GM23338 (cell line): ENCODE data around the gene MGAT3. TPM values are rescaled to one million over a fixed set of nuclear protein-coding genes. Genes with fewer than 3 reads are reported as not detected.

ENCODE experiments used
- ATAC-seq: fragments of 200-7000 bp; cut with Tn5 transposase; 3 replicates; pipeline ENCODE4 v1.9.1; 2020
- DNase-seq: peaks from one replicate; pipeline ENCODE4 v3.0.0-alpha.2; 2015; ENCODE audit warnings: low spot score
- H2AFZ ChIP-seq: fragments of 200-600 bp; sonication (generic); 2 replicates; pipeline ENCODE4 v1.8.0; 2016; ENCODE audit warnings: antibody characterized with exemption, mild to moderate bottlenecking, moderate library complexity
- H3F3A ChIP-seq: fragments of 200-600 bp; sonication (generic); replicated peaks from 2 replicates; pipeline ENCODE4 v1.8.0; 2017; ENCODE audit warnings: antibody characterized with exemption, mixed run types, low read depth
- H3K27ac ChIP-seq: fragments of 200-600 bp; sonication (generic); 2 replicates; pipeline ENCODE4 v1.6.1; 2016; ENCODE audit warnings: low read depth
- H3K27me3 ChIP-seq: fragments of 200-600 bp; sonication (generic); 2 replicates; pipeline ENCODE4 v1.8.0; 2016; ENCODE audit warnings: mild to moderate bottlenecking, mixed run types, moderate library complexity; ENCODE audit not compliant: insufficient read depth
- H3K36me3 ChIP-seq: fragments of 200-600 bp; sonication (generic); 2 replicates; pipeline ENCODE4 v1.8.0; 2016; ENCODE audit warnings: mild to moderate bottlenecking; ENCODE audit not compliant: insufficient read depth
- H3K4me1 ChIP-seq: fragments of 200-600 bp; sonication (generic); 2 replicates; pipeline ENCODE4 v1.8.0; 2016; ENCODE audit warnings: mild to moderate bottlenecking, moderate library complexity; ENCODE audit not compliant: insufficient read depth
- H3K4me2 ChIP-seq: fragments of 200-600 bp; sonication (generic); 2 replicates; pipeline ENCODE4 v1.7.1; 2017; ENCODE audit warnings: mixed run types
- H3K4me3 ChIP-seq: fragments of 200-600 bp; sonication (generic); 2 replicates; pipeline ENCODE4 v1.6.1; 2016; ENCODE audit warnings: mixed run types
- H3K79me2 ChIP-seq: fragments of 200-600 bp; sonication (generic); replicated peaks from 2 replicates; pipeline ENCODE4 v1.8.0; 2017; ENCODE audit warnings: mild to moderate bottlenecking; ENCODE audit not compliant: insufficient read depth
- H3K9me2 ChIP-seq: fragments of 200-600 bp; sonication (generic); 2 replicates; pipeline ENCODE4 v1.8.0; 2017; ENCODE audit not compliant: insufficient read depth
- H4K20me1 ChIP-seq: fragments of 200-600 bp; sonication (generic); replicated peaks from 2 replicates; pipeline ENCODE4 v1.8.0; 2017; ENCODE audit warnings: mild to moderate bottlenecking; ENCODE audit not compliant: insufficient read depth
- H3K27ac Mint-ChIP-seq: 2 replicates; pipeline ENCODE4 v1.8.0; 2020; ENCODE audit warnings: inconsistent platforms, mild to moderate bottlenecking, moderate library complexity, mixed read lengths
- H3K27me3 Mint-ChIP-seq: 3 replicates; pipeline ENCODE4 v1.8.0; 2022; ENCODE audit warnings: low read depth, mild to moderate bottlenecking, moderate library complexity, mixed read lengths, inconsistent platforms; ENCODE audit not compliant: insufficient read depth, poor library complexity
- H3K36me3 Mint-ChIP-seq: 3 replicates; pipeline ENCODE4 v1.8.0; 2021; ENCODE audit warnings: low read depth, mild to moderate bottlenecking, inconsistent platforms, moderate library complexity, mixed read lengths
- H3K4me1 Mint-ChIP-seq: 3 replicates; pipeline ENCODE4 v1.8.0; 2020; ENCODE audit warnings: mild to moderate bottlenecking, inconsistent platforms, mixed read lengths
- H3K4me3 Mint-ChIP-seq: 3 replicates; pipeline ENCODE4 v1.8.0; 2021; ENCODE audit warnings: moderate library complexity, mild to moderate bottlenecking, inconsistent platforms, mixed read lengths
- H3K9me3 Mint-ChIP-seq: 3 replicates; pipeline ENCODE4 v1.8.0; 2020; ENCODE audit warnings: moderate library complexity, mild to moderate bottlenecking, inconsistent platforms, mixed read lengths
- EZH2 ChIP-seq: fragments of 200-600 bp; sonication (generic); IDR thresholded peaks from one replicate; pipeline ENCODE4 v1.8.0; 2017; ENCODE audit warnings: antibody characterized with exemption, mild to moderate bottlenecking, low read depth; ENCODE audit not compliant: unreplicated experiment
- JUNB ChIP-seq: IDR thresholded peaks from one replicate; pipeline ENCODE4 v1.6.1; 2016; ENCODE audit warnings: antibody characterized with exemption; ENCODE audit not compliant: unreplicated experiment
- NANOG ChIP-seq: IDR thresholded peaks from 2 replicates; pipeline ENCODE4 v1.6.1; 2016; ENCODE audit warnings: antibody characterized with exemption, borderline replicate concordance
- POLR2AphosphoS5 ChIP-seq: IDR thresholded peaks from 2 replicates; pipeline ENCODE4 v1.6.1; 2016; ENCODE audit warnings: antibody characterized with exemption, low read depth
- STAT1 ChIP-seq: IDR thresholded peaks from one replicate; pipeline ENCODE4 v1.6.1; 2016; ENCODE audit warnings: antibody characterized with exemption; ENCODE audit not compliant: unreplicated experiment
- ZNF114 ChIP-seq: fragments of 250-450 bp; sonication (Bioruptor Pico); IDR thresholded peaks from 2 replicates; pipeline ENCODE4 v1.5.0; 2020; ENCODE audit warnings: mild to moderate bottlenecking, moderate library complexity
- ZNF331 ChIP-seq: fragments of 250-450 bp; sonication (Bioruptor Pico); IDR thresholded peaks from 2 replicates; pipeline ENCODE4 v1.5.0; 2020; ENCODE audit warnings: low read depth, mild to moderate bottlenecking, moderate library complexity
- polyA plus RNA-seq: library from polyadenylated mRNA; unstranded; fragments of >200 nt; fragmentation: Nextera tagmentation; extraction: Ambion mirVana; gene quantifications from 2 replicates; pipeline ENCODE4 v1.2.1, GENCODE V29; 2016
- total RNA-seq: library from RNA; depleted of rRNA; stranded (reverse); fragments of >200 nt; shearing (Covaris generic); gene quantifications from 2 replicates; pipeline ENCODE4 v1.2.3, GENCODE V29; 2014
- TF ChIP-seq, protein P1 (sequence below): IDR thresholded peaks from one replicate; pipeline ENCODE4 v1.6.1; 2018; ENCODE audit warnings: antibody characterized with exemption; ENCODE audit not compliant: unreplicated experiment
- TF ChIP-seq, protein P2 (sequence below), 2 experiments: fragments of 200-600 bp in 1 of 2; sonication (generic) in 1 of 2; conservative IDR thresholded peaks; 2 replicates each; pipeline versions ENCODE4 v1.5.1 to v1.6.1; 2016 to 2017; ENCODE audit warnings: antibody characterized with exemption in 2 of 2, low read depth in 2 of 2, mild to moderate bottlenecking in 2 of 2, moderate library complexity in 1 of 2
- TF ChIP-seq, protein P3 (sequence below): fragments of 250-450 bp; sonication (Bioruptor Pico); IDR thresholded peaks from 2 replicates; pipeline ENCODE4 v1.5.0; 2020; ENCODE audit warnings: mild to moderate bottlenecking, moderate library complexity

MGAT3 gene
- total and polyA plus RNA-seq, 2 experiments from 2014 or later = 1.7 to 10.2 TPM

DNA sequence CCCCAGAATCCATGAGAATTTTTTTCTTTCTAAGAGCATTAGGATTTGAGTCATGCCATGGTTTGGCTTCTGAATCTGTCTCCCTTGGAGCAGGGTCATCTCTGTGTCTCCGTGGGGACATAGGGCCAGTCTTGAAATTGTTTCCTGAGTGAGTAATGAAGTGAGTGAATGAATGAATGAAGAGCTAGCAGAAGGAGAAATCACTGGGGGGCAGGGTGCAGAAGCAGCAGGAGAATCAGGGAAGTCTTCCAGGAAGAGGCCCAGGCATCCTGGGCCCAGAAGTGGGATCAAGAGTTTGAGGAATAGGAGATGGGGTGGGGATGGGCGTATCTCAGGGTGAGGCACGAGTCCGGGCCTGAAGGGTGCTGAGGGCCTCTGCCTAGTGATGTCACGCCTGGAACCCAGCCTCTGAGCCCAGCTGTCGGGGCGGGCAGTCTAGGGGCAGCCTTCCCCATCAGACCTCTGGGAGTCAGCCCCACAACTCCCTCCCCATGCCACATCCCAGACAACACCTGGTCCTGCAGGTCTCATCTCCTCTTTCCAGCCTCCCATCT is 12.5 kb upstream of the MGAT3 start:
- Mint-ChIP-seq H3K9me3 (no peaks in the 10 kb centered on the region), H3K4me3 (no peak overlapping the region), H3K36me3 (no peaks in the 10 kb centered on the region), H3K4me1 (peaks cover 9% of the 10 kb centered on the region), H3K27ac (no peak overlapping the region), H3K27me3 (peaks cover 16% of the 10 kb centered on the region)
- 0 out of 2 replicates have a peak, but pooled peaks cover 4% of the 10 kb centered on the region for H3F3A ChIP-seq
- H3K79me2 ChIP-seq = no peaks in the 10 kb centered on the region
- H3K4me3 ChIP-seq = no peak overlapping the region
- no peaks in the 10 kb centered on the region; the same call in 1 of the 2 replicates for H3K4me1 ChIP-seq
- ATAC-seq = no peak
- no peaks in the 10 kb centered on the region for H3K36me3 ChIP-seq
- H3K4me2 ChIP-seq = no peak overlapping the region
- no peaks in the 10 kb centered on the region for H4K20me1 ChIP-seq
- TF ChIP-seq NANOG = no peak
- TF ChIP-seq ZNF114 (CRISPR knock-in tag) = no peak
- TF ChIP-seq POLR2AphosphoS5 = no peak
- no peak for TF ChIP-seq ZNF331
- H3K27ac ChIP-seq = no peak overlapping the region
- H3K9me2 ChIP-seq = no peaks in the 10 kb centered on the region
- H3K27me3 ChIP-seq = no peaks in the 10 kb centered on the region
- H2AFZ ChIP-seq = no peak overlapping the region
- DNase-seq = no peak

DNA sequence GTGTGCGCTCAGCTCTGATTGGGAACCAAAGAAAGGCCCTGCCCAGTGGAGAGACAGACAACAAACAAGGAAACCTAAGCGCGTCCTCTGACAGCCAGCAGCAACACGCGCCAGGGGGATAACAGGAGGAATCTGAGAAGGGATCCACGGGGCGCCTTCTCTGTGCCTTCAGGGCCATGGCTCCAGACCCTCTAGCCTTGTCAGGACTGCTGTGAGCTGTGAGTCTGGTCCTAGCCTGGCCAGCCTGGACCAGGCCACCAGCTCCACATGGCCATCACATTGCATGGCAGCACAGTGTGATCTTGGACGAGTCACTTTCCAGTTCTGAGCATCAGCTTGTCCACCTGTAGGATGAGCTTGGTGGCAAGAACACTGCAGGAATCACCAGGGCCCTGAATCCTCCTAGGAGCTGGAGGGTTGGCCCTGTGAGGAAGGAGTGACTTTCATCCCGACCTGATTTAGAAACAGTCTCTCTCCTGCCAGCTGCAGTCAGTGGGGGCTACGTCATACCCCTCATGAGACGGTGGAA is 11.8 kb upstream of the MGAT3 start:
- H2AFZ ChIP-seq = no peak overlapping the region
- no peaks in the 10 kb centered on the region for H3K36me3 ChIP-seq
- no peaks in the 10 kb centered on the region for H3K9me3 Mint-ChIP-seq
- H3F3A ChIP-seq = 0 out of 2 replicates have a peak, but pooled peaks cover 4% of the 10 kb centered on the region
- H3K4me3 Mint-ChIP-seq = no peak overlapping the region
- no peak overlapping the region for H3K27ac Mint-ChIP-seq
- H3K27me3 Mint-ChIP-seq = peaks cover 19% of the 10 kb centered on the region
- H3K4me1 Mint-ChIP-seq = peaks cover 10% of the 10 kb centered on the region
- H3K4me1 ChIP-seq = no peaks in the 10 kb centered on the region; the same call in 1 of the 2 replicates
- H3K4me3 ChIP-seq = no peak overlapping the region
- ATAC-seq (no peak), DNase-seq (no peak)
- H3K27ac ChIP-seq = no peak overlapping the region
- H3K4me2 ChIP-seq = no peak overlapping the region
- no peaks in the 10 kb centered on the region for H3K9me2 ChIP-seq
- no peaks in the 10 kb centered on the region for H4K20me1 ChIP-seq
- H3K36me3 Mint-ChIP-seq = no peaks in the 10 kb centered on the region
- no peaks in the 10 kb centered on the region for H3K27me3 ChIP-seq
- H3K79me2 ChIP-seq = no peaks in the 10 kb centered on the region
- TF ChIP-seq JUNB (no peak), ZNF114 (CRISPR knock-in tag) (no peak), STAT1 (no peak), NANOG (no peak), EZH2 (no peak)
- TF ChIP-seq, protein P1, sequence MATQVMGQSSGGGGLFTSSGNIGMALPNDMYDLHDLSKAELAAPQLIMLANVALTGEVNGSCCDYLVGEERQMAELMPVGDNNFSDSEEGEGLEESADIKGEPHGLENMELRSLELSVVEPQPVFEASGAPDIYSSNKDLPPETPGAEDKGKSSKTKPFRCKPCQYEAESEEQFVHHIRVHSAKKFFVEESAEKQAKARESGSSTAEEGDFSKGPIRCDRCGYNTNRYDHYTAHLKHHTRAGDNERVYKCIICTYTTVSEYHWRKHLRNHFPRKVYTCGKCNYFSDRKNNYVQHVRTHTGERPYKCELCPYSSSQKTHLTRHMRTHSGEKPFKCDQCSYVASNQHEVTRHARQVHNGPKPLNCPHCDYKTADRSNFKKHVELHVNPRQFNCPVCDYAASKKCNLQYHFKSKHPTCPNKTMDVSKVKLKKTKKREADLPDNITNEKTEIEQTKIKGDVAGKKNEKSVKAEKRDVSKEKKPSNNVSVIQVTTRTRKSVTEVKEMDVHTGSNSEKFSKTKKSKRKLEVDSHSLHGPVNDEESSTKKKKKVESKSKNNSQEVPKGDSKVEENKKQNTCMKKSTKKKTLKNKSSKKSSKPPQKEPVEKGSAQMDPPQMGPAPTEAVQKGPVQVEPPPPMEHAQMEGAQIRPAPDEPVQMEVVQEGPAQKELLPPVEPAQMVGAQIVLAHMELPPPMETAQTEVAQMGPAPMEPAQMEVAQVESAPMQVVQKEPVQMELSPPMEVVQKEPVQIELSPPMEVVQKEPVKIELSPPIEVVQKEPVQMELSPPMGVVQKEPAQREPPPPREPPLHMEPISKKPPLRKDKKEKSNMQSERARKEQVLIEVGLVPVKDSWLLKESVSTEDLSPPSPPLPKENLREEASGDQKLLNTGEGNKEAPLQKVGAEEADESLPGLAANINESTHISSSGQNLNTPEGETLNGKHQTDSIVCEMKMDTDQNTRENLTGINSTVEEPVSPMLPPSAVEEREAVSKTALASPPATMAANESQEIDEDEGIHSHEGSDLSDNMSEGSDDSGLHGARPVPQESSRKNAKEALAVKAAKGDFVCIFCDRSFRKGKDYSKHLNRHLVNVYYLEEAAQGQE = no peak
- TF ChIP-seq, protein P2, sequence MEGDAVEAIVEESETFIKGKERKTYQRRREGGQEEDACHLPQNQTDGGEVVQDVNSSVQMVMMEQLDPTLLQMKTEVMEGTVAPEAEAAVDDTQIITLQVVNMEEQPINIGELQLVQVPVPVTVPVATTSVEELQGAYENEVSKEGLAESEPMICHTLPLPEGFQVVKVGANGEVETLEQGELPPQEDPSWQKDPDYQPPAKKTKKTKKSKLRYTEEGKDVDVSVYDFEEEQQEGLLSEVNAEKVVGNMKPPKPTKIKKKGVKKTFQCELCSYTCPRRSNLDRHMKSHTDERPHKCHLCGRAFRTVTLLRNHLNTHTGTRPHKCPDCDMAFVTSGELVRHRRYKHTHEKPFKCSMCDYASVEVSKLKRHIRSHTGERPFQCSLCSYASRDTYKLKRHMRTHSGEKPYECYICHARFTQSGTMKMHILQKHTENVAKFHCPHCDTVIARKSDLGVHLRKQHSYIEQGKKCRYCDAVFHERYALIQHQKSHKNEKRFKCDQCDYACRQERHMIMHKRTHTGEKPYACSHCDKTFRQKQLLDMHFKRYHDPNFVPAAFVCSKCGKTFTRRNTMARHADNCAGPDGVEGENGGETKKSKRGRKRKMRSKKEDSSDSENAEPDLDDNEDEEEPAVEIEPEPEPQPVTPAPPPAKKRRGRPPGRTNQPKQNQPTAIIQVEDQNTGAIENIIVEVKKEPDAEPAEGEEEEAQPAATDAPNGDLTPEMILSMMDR (conservative IDR thresholded peaks at IDR 0.05; ENCODE audit: low read depth in 2 of 2) = no peak
- TF ChIP-seq, protein P3, sequence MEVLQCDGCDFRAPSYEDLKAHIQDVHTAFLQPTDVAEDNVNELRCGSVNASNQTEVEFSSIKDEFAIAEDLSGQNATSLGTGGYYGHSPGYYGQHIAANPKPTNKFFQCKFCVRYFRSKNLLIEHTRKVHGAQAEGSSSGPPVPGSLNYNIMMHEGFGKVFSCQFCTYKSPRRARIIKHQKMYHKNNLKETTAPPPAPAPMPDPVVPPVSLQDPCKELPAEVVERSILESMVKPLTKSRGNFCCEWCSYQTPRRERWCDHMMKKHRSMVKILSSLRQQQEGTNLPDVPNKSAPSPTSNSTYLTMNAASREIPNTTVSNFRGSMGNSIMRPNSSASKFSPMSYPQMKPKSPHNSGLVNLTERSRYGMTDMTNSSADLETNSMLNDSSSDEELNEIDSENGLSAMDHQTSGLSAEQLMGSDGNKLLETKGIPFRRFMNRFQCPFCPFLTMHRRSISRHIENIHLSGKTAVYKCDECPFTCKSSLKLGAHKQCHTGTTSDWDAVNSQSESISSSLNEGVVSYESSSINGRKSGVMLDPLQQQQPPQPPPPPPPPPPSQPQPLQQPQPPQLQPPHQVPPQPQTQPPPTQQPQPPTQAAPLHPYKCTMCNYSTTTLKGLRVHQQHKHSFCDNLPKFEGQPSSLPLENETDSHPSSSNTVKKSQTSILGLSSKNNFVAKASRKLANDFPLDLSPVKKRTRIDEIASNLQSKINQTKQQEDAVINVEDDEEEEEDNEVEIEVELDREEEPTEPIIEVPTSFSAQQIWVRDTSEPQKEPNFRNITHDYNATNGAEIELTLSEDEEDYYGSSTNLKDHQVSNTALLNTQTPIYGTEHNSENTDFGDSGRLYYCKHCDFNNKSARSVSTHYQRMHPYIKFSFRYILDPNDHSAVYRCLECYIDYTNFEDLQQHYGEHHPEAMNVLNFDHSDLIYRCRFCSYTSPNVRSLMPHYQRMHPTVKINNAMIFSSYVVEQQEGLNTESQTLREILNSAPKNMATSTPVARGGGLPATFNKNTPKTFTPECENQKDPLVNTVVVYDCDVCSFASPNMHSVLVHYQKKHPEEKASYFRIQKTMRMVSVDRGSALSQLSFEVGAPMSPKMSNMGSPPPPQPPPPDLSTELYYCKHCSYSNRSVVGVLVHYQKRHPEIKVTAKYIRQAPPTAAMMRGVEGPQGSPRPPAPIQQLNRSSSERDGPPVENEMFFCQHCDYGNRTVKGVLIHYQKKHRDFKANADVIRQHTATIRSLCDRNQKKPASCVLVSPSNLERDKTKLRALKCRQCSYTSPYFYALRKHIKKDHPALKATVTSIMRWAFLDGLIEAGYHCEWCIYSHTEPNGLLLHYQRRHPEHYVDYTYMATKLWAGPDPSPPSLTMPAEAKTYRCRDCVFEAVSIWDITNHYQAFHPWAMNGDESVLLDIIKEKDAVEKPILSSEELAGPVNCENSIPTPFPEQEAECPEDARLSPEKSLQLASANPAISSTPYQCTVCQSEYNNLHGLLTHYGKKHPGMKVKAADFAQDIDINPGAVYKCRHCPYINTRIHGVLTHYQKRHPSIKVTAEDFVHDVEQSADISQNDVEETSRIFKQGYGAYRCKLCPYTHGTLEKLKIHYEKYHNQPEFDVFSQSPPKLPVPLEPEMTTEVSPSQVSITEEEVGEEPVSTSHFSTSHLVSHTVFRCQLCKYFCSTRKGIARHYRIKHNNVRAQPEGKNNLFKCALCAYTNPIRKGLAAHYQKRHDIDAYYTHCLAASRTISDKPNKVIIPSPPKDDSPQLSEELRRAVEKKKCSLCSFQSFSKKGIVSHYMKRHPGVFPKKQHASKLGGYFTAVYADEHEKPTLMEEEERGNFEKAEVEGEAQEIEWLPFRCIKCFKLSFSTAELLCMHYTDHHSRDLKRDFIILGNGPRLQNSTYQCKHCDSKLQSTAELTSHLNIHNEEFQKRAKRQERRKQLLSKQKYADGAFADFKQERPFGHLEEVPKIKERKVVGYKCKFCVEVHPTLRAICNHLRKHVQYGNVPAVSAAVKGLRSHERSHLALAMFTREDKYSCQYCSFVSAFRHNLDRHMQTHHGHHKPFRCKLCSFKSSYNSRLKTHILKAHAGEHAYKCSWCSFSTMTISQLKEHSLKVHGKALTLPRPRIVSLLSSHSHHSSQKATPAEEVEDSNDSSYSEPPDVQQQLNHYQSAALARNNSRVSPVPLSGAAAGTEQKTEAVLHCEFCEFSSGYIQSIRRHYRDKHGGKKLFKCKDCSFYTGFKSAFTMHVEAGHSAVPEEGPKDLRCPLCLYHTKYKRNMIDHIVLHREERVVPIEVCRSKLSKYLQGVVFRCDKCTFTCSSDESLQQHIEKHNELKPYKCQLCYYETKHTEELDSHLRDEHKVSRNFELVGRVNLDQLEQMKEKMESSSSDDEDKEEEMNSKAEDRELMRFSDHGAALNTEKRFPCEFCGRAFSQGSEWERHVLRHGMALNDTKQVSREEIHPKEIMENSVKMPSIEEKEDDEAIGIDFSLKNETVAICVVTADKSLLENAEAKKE = no peak
